Neural cell (in vitro differentiated cells): ENCODE data around the gene GDA. TPM values are rescaled to one million over a fixed set of nuclear protein-coding genes. Genes with fewer than 3 reads are reported as not detected.

Source experiments
- H2AFZ ChIP-seq: fragments of 200-600, 300-800 bp; sonication (generic), shearing (Covaris generic); 2 replicates; pipeline ENCODE4 v1.6.0; 2014; ENCODE audit warnings: low read depth, mild to moderate bottlenecking, antibody characterized with exemption, low read length, moderate library complexity
- H3F3A ChIP-seq: fragments of 200-600 bp; shearing (Covaris generic); 2 replicates; pipeline ENCODE4 v1.6.1; 2016; ENCODE audit warnings: mild to moderate bottlenecking, moderate library complexity, mixed read lengths, antibody characterized with exemption, low read length; ENCODE audit not compliant: insufficient read depth, poor library complexity, severe bottlenecking
- H3K27ac ChIP-seq: fragments of 200-600, 300-800 bp; sonication (generic), shearing (Covaris generic); 2 replicates; pipeline ENCODE4 v1.5.1; 2014; ENCODE audit warnings: mild to moderate bottlenecking, low read length, moderate library complexity
- H3K27me3 ChIP-seq: fragments of 300-800, 200-600 bp; sonication (generic), shearing (Covaris generic); 2 replicates; pipeline ENCODE4 v1.6.0; 2014; ENCODE audit warnings: mild to moderate bottlenecking, low read depth, low read length, moderate library complexity; ENCODE audit not compliant: insufficient read depth
- H3K36me3 ChIP-seq: fragments of 300-800, 200-600 bp; sonication (generic), shearing (Covaris generic); 2 replicates; pipeline ENCODE4 v1.5.1; 2014; ENCODE audit warnings: mild to moderate bottlenecking, antibody characterized with exemption, low read length, moderate library complexity; ENCODE audit not compliant: insufficient read depth
- H3K4me2 ChIP-seq: fragments of 300-800, 200-600 bp; sonication (generic), shearing (Covaris generic); 2 replicates; pipeline ENCODE4 v1.6.0; 2014; ENCODE audit warnings: mild to moderate bottlenecking, low read length
- H3K4me3 ChIP-seq: fragments of 300-800, 200-600 bp; sonication (generic), shearing (Covaris generic); 2 replicates; pipeline ENCODE4 v1.5.1; 2014; ENCODE audit warnings: mild to moderate bottlenecking, low read length, moderate library complexity
- H3K79me2 ChIP-seq: fragments of 200-600 bp; shearing (Covaris generic); replicated peaks from 2 replicates; pipeline ENCODE4 v1.6.0; 2014; ENCODE audit warnings: mild to moderate bottlenecking, low read length, moderate library complexity; ENCODE audit not compliant: insufficient read depth
- H3K9ac ChIP-seq: fragments of 300-800, 200-600 bp; sonication (generic), shearing (Covaris generic); 2 replicates; pipeline ENCODE4 v1.6.1; 2016; ENCODE audit warnings: mild to moderate bottlenecking, low read length, mixed read lengths
- H3K9me2 ChIP-seq: fragments of 200-600 bp; shearing (Covaris generic); 2 replicates; pipeline ENCODE4 v1.6.1; 2016; ENCODE audit warnings: mild to moderate bottlenecking, low read length, mixed read lengths; ENCODE audit not compliant: insufficient read depth
- H3K9me3 ChIP-seq: fragments of 200-600, 300-800 bp; sonication (generic), shearing (Covaris generic); 2 replicates; pipeline ENCODE4 v1.6.1; 2016; ENCODE audit warnings: mild to moderate bottlenecking, mixed run types, low read length, moderate library complexity, mixed read lengths
- H4K20me1 ChIP-seq: fragments of 200-600 bp; shearing (Covaris generic); 2 replicates; pipeline ENCODE4 v1.6.1; 2016; ENCODE audit warnings: mild to moderate bottlenecking, mixed run types; ENCODE audit not compliant: insufficient read depth
- EP300 ChIP-seq: fragments of 450-650 bp; conservative IDR thresholded peaks from 2 replicates; pipeline ENCODE4 v1.6.1; 2014; ENCODE audit warnings: antibody characterized with exemption, mild to moderate bottlenecking, moderate library complexity; ENCODE audit not compliant: poor library complexity, severe bottlenecking
- EZH2 ChIP-seq: fragments of 200-600, 300-800 bp; shearing (Covaris generic), sonication (generic); IDR thresholded peaks from 2 replicates; pipeline ENCODE4 v1.6.1; 2014; ENCODE audit warnings: antibody characterized with exemption, low read length, borderline replicate concordance, mild to moderate bottlenecking; ENCODE audit not compliant: insufficient read depth, poor library complexity, severe bottlenecking
- MXI1 ChIP-seq: fragments of 450-650 bp; conservative IDR thresholded peaks from 2 replicates; pipeline ENCODE4 v1.6.1; 2014; ENCODE audit warnings: antibody characterized with exemption, mild to moderate bottlenecking; ENCODE audit not compliant: poor library complexity, severe bottlenecking
- POLR2AphosphoS5 ChIP-seq: IDR thresholded peaks from 2 replicates; pipeline ENCODE4 v1.6.1; 2012
- RAD21 ChIP-seq: fragments of 450-650 bp; conservative IDR thresholded peaks from 2 replicates; pipeline ENCODE4 v1.6.1; 2014; ENCODE audit warnings: antibody characterized with exemption, mild to moderate bottlenecking, moderate library complexity
- SMC3 ChIP-seq: fragments of 450-650 bp; conservative IDR thresholded peaks from 2 replicates; pipeline ENCODE4 v1.6.1; 2014; ENCODE audit warnings: antibody characterized with exemption, mild to moderate bottlenecking, moderate library complexity; ENCODE audit not compliant: poor library complexity
- TAF1 ChIP-seq: IDR thresholded peaks from 2 replicates; pipeline ENCODE4 v1.6.1; 2012; ENCODE audit warnings: low read depth
- polyA plus RNA-seq: library from polyadenylated mRNA; depleted of rRNA; stranded (reverse); fragments of >200 nt; gene quantifications from 2 replicates; pipeline ENCODE4 v1.2.3, GENCODE V29; 2014
- TF ChIP-seq, protein P1 (sequence below): IDR thresholded peaks from 2 replicates; pipeline ENCODE4 v1.6.1; 2012; ENCODE audit warnings: borderline replicate concordance
- TF ChIP-seq, protein P2 (sequence below): fragments of 450-650 bp; IDR thresholded peaks from 2 replicates; pipeline ENCODE4 v1.5.1; 2014; ENCODE audit warnings: antibody characterized with exemption, mild to moderate bottlenecking, moderate library complexity; ENCODE audit not compliant: poor library complexity, severe bottlenecking

The GDA gene
- polyA plus RNA-seq, 1 donor from 2014 or later: 0.26 TPM

DNA sequence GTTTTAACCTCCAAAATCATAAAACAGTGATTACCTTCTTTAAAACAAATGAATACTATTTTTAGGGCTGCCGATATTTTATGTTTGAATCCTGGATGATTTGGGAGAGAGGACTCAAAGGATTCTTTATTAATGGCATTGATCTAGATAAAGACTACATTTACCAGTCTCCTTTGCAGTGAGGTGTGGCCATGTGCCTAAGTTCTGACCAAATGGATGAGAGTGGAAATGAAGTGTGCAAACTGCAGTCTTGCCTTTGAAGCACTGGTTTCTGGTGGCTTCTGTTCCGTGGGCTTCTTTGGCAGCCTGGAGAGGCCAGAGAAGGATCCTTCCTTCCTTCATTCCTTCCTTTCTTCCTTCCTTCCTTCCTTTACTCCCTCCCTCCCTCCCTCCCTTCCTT lies 24.3 kb upstream of the GDA start:
- Histone ChIP-seq H2AFZ (no peak overlapping the region), H3K9me2 (no peaks in the 10 kb centered on the region), H3K9ac (no peak overlapping the region), H3K36me3 (no peaks in the 10 kb centered on the region), H3K27ac (no peak overlapping the region), H3K4me2 (no peak overlapping the region), H4K20me1 (no peaks in the 10 kb centered on the region), H3K9me3 (no peaks in the 10 kb centered on the region), H3K79me2 (no peaks in the 10 kb centered on the region), H3F3A (no peaks in the 10 kb centered on the region), H3K27me3 (no peaks in the 10 kb centered on the region), H3K4me3 (no peak overlapping the region)
- TF ChIP-seq, protein P1, sequence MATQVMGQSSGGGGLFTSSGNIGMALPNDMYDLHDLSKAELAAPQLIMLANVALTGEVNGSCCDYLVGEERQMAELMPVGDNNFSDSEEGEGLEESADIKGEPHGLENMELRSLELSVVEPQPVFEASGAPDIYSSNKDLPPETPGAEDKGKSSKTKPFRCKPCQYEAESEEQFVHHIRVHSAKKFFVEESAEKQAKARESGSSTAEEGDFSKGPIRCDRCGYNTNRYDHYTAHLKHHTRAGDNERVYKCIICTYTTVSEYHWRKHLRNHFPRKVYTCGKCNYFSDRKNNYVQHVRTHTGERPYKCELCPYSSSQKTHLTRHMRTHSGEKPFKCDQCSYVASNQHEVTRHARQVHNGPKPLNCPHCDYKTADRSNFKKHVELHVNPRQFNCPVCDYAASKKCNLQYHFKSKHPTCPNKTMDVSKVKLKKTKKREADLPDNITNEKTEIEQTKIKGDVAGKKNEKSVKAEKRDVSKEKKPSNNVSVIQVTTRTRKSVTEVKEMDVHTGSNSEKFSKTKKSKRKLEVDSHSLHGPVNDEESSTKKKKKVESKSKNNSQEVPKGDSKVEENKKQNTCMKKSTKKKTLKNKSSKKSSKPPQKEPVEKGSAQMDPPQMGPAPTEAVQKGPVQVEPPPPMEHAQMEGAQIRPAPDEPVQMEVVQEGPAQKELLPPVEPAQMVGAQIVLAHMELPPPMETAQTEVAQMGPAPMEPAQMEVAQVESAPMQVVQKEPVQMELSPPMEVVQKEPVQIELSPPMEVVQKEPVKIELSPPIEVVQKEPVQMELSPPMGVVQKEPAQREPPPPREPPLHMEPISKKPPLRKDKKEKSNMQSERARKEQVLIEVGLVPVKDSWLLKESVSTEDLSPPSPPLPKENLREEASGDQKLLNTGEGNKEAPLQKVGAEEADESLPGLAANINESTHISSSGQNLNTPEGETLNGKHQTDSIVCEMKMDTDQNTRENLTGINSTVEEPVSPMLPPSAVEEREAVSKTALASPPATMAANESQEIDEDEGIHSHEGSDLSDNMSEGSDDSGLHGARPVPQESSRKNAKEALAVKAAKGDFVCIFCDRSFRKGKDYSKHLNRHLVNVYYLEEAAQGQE: no peak
- TF ChIP-seq, protein P2, sequence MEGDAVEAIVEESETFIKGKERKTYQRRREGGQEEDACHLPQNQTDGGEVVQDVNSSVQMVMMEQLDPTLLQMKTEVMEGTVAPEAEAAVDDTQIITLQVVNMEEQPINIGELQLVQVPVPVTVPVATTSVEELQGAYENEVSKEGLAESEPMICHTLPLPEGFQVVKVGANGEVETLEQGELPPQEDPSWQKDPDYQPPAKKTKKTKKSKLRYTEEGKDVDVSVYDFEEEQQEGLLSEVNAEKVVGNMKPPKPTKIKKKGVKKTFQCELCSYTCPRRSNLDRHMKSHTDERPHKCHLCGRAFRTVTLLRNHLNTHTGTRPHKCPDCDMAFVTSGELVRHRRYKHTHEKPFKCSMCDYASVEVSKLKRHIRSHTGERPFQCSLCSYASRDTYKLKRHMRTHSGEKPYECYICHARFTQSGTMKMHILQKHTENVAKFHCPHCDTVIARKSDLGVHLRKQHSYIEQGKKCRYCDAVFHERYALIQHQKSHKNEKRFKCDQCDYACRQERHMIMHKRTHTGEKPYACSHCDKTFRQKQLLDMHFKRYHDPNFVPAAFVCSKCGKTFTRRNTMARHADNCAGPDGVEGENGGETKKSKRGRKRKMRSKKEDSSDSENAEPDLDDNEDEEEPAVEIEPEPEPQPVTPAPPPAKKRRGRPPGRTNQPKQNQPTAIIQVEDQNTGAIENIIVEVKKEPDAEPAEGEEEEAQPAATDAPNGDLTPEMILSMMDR: no peak
- TF ChIP-seq RAD21 (no peak), MXI1 (no peak), SMC3 (no peak), EP300 (no peak), EZH2 (no peak), POLR2AphosphoS5 (no peak), TAF1 (no peak)

DNA sequence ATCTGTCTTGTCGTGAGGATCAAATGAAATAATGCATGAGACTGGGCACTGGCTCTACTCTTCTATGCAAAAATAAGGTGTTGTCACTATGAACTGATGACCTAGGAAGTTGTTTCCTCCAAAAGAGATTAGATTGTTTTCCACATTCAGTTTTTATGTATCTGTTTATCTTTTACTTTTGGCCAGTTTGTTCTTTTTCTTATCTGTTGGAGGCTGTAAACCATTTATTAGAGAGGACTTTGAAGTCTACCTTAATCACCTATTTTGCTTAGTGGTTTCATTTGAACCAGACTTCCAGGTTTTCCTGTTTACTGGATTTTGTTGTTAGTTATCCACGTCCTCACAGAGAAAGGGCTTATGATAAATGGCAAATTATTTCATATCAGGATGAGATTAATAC lies 21.5 kb upstream of the GDA start:
- H2AFZ ChIP-seq: no peak overlapping the region
- no peaks in the 10 kb centered on the region for H3K9me2 ChIP-seq
- no peaks in the 10 kb centered on the region for H3K9me3 ChIP-seq
- no peak overlapping the region for H3K4me2 ChIP-seq
- H3K9ac ChIP-seq: no peak overlapping the region
- TF ChIP-seq POLR2AphosphoS5 (no peak), EP300 (no peak), RAD21 (no peak), SMC3 (no peak), TAF1 (no peak), EZH2 (no peak), MXI1 (no peak)
- TF ChIP-seq, protein P2: no peak
- TF ChIP-seq, protein P1: no peak
- no peaks in the 10 kb centered on the region for H4K20me1 ChIP-seq
- no peaks in the 10 kb centered on the region for H3K79me2 ChIP-seq
- no peaks in the 10 kb centered on the region for H3K36me3 ChIP-seq
- H3F3A ChIP-seq: no peaks in the 10 kb centered on the region
- H3K27me3 ChIP-seq: no peaks in the 10 kb centered on the region
- no peak overlapping the region for H3K4me3 ChIP-seq
- no peak overlapping the region for H3K27ac ChIP-seq
